T-helper 2 cell treated with Interferon-gamma antibody and Interleukin-4, amounts not matched to agents 100 ng/mL and 5 ng/mL, for 36 hours (primary cell): ENCODE data around the gene SPSB3. TPM values are rescaled to one million over a fixed set of nuclear protein-coding genes. Genes with fewer than 3 reads are reported as not detected.
"Not testable (repeated sequence)": the region's sequence is repeated elsewhere in the genome, so short reads cannot be mapped to it uniquely, and the experiment has no call there.

ENCODE experiments used
- intact Hi-C: fragments of 100-400 bp; cut with micrococcal nuclease; formaldehyde crosslinking; loops from one replicate; pipeline ENCODE4 v1.15.1; 2023
- total RNA-seq: library from RNA; stranded (reverse); gene quantifications from 2 replicates; pipeline ENCODE4 v1.2.3, GENCODE V29; 2022

The SPSB3 gene
- total RNA-seq, 1 donor from 2014 or later = 32.7 TPM

DNA sequence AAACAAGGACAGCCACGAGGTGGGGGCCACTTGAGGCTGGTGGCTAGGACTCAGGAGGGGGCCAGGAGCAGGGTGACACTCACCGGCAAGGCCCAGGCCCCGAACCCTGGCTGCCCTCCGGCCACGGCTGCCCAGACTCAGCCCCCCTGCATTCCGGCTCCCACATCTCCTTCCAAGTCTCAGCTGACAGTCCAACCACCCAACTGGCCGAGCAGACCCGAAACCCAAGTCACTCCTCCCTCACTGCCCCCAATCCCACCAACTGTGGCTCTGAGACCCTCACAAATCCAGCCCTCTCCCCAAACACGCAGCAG is 34.9 kb upstream of the SPSB3 start:
- intact Hi-C loops = no loop called here

DNA sequence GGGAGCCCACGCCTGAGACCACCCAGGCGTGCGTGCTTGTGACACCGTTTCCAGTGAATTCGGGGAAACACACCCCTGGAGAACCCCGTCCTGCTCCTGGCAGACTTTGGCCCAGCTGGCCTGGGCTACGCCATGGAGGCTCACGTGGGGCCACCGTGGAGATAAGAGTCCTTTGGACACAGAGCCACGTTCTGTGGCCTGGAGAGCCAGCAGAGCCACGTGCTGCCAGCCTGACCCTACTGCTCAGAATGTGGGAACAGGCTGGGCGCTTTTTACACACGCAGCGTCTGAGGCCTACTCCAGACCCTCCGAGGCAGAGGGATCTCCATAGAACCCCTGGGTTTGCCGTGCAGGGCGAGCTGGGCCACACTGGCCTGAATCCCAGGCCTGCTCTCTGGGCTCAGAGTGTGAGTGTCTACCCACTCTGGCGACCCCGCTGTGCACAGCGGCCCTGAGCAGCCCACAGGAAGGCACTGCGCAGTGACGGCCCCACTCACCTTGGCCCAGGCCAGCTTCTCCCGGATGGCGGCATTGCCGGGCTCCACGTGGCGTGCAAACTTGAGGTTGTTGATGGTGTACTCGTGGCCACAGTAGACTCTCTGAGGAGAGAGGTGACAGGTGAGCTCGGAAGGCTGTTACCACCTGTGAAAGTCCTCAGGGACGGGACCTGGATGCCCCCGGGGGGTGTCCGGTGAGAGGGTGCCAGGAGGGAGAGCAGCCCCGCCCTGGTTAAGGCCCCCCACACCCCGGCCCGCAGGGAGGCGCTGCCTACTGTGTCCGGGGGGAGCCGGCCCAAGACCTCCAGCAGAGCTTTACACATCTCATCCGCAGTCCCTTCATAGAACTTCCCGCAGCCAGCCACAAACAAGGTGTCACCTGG is 34.3 kb upstream of the SPSB3 start:
- intact Hi-C loops = no loop called here

DNA sequence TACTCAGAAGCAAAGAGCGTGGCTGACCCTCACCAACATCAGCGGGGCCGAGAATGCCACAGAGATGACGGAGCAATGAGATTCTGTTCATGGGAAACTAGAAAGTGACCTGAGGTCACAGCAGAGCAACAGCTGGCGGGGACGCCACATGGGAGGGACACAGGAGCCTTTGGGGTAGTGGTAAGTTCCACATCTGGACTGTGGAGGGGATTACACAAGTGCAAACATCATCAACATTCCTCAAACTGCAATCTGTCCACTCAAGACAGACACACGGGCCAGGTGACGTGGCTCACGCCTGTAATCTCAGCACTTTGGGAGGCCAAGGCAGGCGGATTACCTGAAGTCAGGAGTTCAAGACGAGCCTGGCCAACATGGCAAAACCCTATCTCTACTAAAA is 33.1 kb upstream of the SPSB3 start:
- intact Hi-C loops = no loop called here

DNA sequence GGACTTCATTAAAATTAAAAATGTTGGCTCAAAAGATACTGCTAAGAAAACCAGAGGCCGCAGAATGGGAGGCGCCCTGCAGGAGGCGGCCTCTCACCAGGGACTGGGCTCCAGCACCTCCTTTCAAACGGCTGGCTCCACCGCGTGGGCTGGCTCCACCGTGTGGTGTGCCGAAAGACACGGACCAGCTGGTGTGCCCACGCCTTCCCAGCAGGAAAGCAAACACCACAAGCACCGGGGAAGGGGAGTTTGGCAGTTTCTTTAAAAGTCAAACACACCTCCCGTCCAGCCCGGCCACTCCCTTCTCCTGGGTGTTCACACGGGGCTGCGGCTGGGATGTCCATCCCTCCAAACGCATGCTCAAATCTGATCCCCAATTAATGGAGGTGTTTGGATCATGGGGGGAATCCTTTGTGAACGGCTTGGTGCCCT is 30.4 kb upstream of the SPSB3 start:
- intact Hi-C loops = no loop called here

DNA sequence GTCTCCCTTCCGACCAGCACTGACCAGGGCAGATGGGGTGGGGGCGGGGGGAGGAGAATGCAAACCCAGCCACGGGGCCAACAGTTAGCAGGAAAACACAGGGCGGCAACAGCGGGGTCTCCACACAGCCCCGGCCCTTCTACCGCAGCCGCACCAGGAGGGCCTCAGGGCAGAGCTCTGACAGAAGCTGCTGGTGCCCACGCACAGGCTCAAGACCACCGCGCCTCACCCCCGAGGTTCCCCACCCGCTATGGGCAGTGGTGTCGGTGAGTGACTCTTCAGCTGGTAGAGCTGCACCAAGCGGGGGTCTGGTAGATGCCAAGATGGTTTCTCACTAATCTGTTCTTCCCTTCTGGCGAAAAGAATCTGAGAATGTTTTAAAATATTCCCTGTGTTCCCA is 28.2 kb upstream of the SPSB3 start:
- intact Hi-C loops = no loop called here

DNA sequence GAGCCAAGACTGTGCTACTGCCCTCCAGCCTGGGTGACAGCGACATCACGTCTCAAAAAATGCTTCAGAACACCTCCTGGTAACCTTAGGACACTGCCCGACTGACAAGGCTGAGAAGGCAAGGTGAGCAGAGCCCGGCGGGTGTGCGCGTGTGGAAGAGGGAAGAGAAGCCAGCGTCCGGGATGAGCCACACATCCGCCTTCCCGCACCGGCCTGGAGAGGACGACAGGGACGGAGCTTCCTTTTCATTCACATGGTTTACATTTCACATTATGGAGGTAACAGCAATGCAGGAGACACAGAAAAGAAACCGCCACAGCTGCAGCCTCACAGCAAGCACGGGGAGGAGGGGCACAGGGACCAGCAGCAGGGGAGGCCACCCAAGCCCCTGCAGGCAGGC is 27.7 kb upstream of the SPSB3 start:
- intact Hi-C loops = no loop called here

DNA sequence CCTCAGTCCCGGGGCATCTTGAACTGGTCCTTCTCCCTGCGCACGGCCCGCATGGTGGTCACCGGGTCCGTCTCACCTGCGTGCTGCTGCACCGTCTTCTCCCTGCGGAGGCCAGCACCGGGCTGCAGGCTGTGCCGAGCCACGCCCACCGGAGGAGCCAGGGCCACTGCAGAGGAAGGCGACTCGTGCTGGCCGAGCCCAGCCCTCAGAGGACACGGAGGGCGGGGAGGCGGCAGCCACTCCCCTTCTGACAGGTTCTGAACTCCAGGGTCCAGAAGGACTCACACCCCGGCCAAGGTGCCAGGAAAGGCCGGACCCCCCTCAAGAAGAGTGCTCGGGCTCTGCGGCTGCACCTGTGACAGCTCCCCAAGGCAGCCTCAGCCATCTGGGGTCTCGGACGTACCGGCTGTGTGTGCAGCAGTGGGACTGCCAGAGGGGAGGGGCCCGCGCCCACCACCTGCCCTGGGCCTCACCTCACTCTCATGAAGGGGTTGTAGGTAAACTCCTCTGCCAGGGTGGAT is 27.0 kb upstream of the SPSB3 start:
- intact Hi-C loops = no loop called here

DNA sequence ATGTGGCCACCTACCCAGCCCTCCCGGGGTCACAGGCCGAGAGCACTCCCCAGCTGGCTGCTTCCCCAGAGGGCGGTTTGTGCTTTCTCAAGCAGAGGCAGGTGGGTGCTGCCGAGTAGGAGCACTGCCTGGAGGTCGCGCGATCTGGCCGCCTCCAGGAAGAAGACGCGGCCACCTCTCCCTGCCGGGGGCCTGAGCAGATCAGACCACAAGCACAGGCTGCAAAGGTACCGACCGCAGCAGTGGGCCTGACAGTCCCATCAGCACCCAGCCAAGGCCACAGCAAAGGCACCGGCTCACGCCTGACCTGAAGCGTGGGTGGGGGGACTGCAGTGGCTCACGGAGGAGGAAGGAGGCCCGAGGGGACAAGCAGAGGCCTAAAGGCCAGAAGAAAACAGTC is 26.3 kb upstream of the SPSB3 start:
- intact Hi-C loops = no loop called here

DNA sequence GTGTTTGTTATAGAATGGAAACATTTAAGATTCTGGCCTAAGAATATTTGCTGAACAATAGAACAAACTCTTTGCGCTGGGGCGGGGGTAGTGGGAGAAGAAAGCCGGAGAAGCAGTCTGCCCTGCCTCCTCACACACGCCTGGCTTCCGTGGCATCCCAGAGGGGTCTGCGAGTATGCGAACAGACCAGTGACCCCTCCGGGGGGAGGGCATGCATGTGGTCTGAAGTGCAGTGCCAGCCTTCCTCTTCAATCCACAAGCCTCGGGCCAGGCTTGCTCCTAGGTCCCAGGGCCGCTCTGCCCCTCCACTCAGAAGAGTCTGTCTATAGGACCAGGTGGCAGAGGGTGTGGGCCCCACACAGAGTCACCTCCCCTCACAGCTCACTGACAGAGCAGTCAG is 25.3 kb upstream of the SPSB3 start:
- intact Hi-C loops = no loop called here

DNA sequence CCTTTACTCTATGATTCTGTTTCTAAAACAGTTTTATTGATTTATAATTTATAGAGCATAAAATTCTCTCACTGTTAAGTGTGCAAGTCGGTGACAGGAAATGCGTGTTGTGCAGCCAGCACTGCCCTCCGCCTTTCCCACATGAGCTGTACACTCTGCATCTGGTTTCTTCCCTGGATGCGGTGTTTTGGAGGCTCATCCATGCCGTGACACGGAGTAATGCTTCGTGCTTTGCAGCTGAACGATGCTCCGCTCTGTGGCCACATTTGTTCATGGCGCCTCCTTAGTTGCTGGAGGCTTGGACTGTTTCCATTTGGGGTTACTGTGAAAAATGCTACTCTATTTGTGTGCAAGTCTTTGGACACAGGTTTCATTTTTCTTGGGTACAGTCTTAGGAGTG is 18.3 kb upstream of the SPSB3 start:
- intact Hi-C loops = no loop called here

DNA sequence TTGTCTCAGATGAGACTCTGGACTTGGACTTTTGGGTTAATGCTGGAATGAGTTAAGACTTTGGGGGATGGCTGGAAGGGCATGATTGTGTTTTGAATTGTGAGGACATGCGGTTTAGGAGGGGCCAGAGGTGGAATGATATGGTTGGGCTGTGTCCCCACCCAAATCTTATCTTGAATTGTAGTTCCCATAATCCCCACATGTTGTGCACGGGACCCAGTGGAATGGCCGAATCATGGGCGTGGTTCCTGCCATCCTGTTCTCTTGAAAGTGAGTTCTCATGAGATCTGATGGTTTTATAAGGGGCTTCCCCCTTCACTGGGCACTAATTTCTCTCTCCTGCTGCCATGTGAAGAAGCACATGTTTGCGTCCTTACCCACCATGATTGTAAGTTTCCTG is 16.9 kb upstream of the SPSB3 start:
- intact Hi-C loops = not testable (repeated sequence)

DNA sequence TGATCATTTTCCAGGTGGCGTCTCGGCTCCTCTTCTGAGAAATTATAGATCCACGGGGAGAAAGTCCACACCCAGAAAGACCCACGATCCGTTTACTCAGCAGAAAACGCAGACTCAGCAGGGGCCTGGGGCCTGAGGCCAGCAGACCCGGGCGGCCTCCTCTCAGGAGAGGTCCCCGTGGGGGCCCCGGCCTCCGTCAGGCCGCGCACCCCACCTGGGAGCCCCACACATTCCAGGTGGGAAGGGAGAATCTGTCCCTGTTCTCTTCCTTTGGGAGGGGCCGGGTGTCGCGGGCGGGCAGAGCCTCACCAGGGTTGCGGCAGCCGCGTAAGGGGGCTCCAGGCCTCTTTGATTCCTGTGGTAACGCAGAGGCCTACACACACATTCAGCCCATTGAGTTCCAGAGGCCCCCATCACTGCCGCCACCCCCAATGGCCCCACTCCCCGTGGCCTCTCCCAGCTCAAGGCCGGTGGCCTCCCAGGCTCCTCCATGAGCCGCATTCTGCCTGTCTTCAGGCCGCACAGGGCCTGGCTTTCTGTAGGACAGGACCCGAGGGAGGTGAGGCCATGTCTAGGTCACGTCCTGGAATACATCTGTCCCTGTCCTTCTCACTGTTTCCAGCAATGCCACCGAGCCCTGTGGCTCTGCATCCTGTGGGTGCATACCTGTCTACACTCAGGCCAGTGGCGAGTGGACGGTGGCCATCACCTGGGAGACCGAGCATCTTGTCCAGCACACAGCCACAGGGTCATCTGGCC is 12.7 kb upstream of the SPSB3 start:
- intact Hi-C loops = no loop called here

DNA sequence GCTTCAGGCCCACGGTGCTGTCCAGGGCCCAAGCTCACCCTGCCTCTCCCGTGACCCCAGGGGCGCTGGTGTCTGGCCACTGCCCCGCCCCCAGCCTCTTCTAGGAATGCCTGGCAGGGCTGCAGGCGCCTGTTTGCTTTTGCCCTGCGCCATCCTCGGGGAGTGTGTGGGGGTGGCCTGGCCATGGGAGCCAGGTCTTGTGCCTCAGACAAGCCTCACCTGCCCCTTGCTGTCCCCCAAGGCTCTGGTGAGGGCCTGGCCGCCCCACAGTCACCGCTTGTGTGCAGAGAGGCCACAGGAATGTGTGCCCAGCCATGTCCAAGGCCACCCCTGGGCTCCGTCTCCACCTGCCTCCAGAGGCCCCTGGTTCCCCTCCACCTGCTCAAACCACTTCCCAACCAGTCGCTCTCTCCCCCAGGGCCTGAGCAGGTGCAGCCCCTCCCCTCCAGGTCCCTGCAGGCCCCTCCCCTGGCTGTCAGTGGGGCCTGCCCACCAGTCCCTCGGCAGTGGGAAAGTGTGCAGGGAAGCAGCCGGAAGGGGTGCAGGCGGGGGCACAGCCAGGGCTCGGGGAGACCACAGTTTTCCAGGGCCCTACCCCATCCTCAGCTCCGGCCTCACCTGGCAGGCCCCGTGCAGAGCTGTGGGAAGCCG is 12.0 kb upstream of the SPSB3 start:
- intact Hi-C loops = no loop called here

DNA sequence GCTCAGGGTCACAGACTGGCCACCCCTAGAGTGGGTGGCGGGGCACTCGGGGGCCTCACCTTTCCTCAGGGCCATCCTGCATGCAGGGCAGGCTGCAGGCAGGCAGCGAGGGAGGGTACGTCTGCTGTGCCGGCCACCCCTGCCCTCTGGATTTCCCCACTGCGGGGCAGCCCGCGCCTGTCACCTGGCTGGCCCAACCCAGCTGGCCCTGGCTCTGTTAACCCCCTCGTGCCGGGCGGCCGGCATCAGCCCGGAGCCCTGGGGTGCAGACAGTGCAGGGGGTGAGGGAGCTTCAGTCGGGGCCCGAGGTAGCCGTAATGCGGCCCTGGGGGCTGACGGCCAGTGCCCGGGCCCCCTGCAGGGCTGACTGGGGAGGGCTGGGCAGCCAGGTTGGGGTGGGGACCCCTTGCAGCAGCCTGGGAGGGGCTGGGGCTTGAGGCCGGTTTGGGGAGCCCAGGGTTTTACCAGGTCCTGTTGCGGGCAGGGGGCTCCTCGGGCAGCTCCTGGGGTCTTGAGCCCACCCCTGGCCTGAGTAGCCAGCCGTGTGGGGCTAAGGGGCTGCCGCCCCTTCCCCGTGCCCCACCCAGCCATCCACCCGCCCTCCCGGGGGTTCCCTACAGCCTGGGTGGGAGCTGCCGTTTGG is 11.3 kb upstream of the SPSB3 start, which contains the start of gene IGFALS:
Gene IGFALS (minus strand): TSS at position 128 of the 643 bp plus-strand sequence. CDS start 53 bp downstream, at position 75.
- intact Hi-C loops = no loop called here

DNA sequence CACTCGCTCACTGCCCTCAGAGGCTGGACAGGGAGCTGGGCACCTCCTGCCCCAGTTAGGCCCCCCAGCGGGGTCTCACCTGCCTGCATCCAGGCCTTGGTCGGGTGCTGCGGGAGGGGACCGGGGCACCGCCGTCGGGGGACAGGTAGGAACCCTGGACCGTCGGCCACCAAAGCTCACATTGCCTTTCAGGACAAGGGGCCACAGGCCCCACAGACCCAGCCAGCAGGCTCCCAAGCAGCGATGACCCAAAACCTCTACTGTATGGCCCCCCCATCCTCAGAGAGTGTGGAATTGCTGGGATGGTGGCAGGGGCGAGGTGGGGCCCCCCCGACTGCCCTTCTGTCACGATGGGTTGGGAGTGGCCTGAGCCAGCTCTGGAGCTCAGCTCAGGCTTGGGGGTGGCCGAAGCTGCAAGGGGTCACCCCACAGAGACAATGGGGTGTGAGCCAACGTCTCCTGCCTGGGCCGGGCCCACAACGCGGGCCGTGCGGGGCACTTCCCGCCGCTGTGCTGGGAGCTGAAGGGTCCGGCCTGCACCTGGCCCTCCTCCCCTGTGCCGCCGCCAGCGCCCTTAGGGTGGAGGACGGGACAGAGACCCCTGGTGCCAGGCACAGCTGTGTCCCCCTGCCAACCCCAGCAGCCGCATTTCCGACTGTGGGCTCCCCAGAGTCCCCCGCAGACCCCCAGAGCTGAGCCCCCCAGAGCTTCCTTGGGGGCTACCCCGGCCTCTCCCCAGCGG is 10.6 kb upstream of the SPSB3 start:
- intact Hi-C loops = no loop called here

DNA sequence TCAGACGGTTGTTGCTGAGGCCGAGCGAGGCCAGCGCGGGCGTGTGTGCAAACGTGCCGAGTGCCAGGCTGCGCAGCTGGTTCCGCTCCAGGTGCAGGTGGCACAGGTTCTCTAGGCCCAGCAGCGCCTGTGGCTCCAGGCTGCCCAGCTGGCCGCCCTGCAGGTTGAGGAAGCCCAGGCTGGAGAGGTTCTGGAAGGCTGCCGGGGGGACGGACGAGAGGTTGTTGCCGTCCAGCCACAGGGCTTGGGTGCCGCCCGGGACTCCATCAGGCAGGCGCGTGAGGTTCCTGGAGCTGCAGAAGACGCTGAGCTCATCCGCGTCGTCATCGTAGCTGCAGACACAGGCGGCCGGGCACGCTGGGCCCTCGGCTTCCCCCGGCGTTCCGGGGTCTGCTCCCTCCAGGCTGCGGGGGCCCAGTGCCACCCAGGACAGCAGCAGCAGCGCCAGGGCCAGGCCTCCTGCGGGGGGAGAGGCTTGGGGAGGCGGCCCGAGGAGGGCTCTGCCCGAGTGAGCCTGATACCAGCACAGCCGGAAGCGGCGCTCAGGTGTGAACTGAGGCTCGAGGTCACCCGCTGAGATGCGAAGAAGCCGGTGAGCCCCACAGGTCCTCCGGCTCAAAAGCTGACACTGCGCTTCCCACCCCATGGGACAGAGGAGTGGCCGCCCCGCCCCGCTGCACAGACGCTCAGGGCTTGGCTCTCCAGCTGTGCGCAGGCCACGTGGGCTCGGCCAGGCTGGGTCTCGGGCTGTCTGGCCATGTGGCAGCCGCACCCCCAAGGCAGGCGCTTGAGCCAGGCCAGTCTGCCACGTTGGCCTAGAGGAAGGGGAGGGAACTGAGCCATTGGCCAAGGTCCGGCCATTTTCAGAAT is 9.8 kb upstream of the SPSB3 start:
- intact Hi-C loops = no loop called here

DNA sequence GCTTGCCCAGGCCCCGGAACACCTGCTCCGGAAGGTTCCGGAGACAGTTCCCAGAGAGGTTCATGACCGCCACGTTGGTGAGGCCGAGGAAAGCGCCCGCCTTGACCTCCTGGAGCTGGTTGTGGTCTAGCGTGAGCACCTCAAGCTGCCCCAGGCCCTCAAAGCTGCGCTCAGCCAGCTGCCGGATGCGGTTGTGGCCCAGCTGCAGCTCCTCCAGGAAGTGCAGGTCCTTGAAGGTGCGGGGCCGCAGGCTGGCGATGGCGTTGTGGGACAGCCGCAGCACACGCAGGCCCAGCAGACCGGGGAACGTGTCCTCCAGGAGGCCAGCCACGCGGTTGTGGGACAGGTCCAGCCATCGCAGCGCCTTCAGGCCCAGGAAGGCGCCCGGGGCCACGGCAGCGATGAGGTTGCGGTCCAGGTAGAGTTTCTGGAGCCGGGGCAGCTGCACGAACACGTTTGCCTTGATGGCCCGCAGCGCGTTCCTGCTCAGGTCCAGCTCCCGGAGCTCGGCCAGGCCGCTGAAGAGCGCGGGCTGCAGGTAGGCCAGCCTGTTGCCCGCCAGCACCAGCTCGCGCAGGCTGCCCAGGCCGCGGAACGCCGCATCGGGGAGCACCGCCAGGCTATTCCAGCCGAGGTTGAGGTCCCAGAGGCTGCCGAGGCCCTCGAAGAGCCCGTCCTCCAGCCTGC is 9.0 kb upstream of the SPSB3 start:
- intact Hi-C loops = no loop called here

DNA sequence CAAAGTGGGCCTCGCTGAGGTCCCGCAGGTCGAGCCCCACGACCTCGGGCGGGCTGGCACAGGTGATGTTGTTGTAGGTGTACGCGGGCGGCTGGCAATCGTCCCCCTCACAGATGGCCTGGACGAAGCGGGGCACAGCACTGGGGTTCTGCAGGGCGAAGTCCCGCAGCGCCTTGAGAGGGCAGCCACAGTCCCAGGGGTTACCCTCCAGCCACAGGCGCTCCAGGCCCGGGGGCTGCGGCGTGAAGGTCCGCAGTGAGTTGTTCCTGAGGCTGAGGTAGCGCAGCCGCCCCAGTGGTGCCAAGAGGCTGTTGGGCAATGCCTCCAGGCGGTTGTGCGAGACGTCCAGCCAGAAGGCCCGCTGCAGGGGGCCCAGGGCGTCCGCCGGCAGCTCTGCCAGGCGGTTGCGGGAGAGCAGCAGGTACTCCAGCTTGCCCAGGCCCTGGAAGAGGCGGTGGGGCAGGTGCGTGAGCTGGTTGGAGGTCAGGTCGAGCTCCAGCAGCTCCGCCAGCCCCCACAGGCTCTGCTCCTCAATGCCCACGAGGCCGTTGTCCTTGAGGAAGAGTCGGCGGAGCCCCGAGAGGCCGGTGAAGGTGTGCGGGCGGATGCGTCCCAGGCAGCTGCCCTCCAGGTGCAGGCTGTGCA is 8.4 kb upstream of the SPSB3 start:
- intact Hi-C loops = no loop called here

DNA sequence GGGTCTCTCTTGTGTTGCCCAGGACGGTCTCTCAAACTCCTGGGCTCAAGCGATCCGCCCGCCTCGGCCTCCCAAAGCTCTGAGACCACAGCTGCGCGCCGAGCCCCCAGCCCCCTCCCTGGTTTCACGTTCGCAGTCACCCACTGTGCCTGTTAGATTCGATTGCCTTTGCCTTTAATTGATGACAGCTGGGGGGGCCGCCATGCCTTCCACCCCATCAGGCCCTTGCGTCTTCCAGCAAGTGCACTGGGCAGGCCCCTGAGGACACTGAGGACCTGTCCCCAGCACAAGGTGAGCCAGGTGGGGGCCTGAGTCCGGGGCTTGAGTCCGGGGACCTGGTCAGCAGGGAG is 7.9 kb upstream of the SPSB3 start:
- intact Hi-C loops = no loop called here
